Measurements from ENCODE around the gene TOR1A. TPM values are rescaled to one million over a fixed set of nuclear protein-coding genes. Genes with fewer than 3 reads are reported as not detected.

The TOR1A gene
- total RNA-seq, 1 donor from 2014 or later, result 45.3 TPM

- no peak overlapping the region for H3K27ac Mint-ChIP-seq (ENCODE audit: unreplicated experiment)
- H3K9me3 Mint-ChIP-seq (ENCODE audit: low read depth), result no peaks in the 10 kb centered on the region
- H3K4me3 Mint-ChIP-seq (ENCODE audit: unreplicated experiment), result no peak overlapping the region
- no peak for TF ChIP-seq CTCF (IDR thresholded peaks at IDR 0.05)
- DNase-seq (ENCODE audit: low spot score), result no peak
- peaks cover 27% of the 10 kb centered on the region for H3K36me3 Mint-ChIP-seq (ENCODE audit: low read depth)
- H3K27me3 Mint-ChIP-seq (ENCODE audit: low read depth), result no peaks in the 10 kb centered on the region
- H3K4me1 Mint-ChIP-seq (ENCODE audit: low read depth), result no peaks in the 10 kb centered on the region
Observed at GRCh38 chr9:129864991-129865647, 41.2 kb upstream of the TOR1A start.

- Mint-ChIP-seq H3K4me1 (ENCODE audit: low read depth) (no peaks in the 10 kb centered on the region), H3K36me3 (ENCODE audit: low read depth) (peaks cover 30% of the 10 kb centered on the region), H3K9me3 (ENCODE audit: low read depth) (no peaks in the 10 kb centered on the region), H3K27me3 (ENCODE audit: low read depth) (no peaks in the 10 kb centered on the region), H3K27ac (ENCODE audit: unreplicated experiment) (no peak overlapping the region), H3K4me3 (ENCODE audit: unreplicated experiment) (no peak overlapping the region)
- TF ChIP-seq CTCF (IDR thresholded peaks at IDR 0.05), result no peak
- no peak for DNase-seq (ENCODE audit: low spot score)
Observed at GRCh38 chr9:129863059-129863690, 39.2 kb upstream of the TOR1A start.

- Mint-ChIP-seq H3K4me1 (ENCODE audit: low read depth) (peaks cover 13% of the 10 kb centered on the region), H3K36me3 (ENCODE audit: low read depth) (peaks cover 29% of the 10 kb centered on the region), H3K4me3 (ENCODE audit: unreplicated experiment) (no peak overlapping the region), H3K9me3 (ENCODE audit: low read depth) (no peaks in the 10 kb centered on the region), H3K27ac (ENCODE audit: unreplicated experiment) (no peak overlapping the region), H3K27me3 (ENCODE audit: low read depth) (no peaks in the 10 kb centered on the region)
- DNase-seq (ENCODE audit: low spot score), result peak; percentile 65
- TF ChIP-seq CTCF (IDR thresholded peaks at IDR 0.05), result no peak
Observed at GRCh38 chr9:129861447-129861827, 37.5 kb upstream of the TOR1A start.

GRCh38 chr9:129860653-129861446 lies 36.9 kb upstream of the TOR1A start:
- peaks cover 18% of the 10 kb centered on the region for H3K4me1 Mint-ChIP-seq (ENCODE audit: low read depth)
- peaks cover 29% of the 10 kb centered on the region for H3K36me3 Mint-ChIP-seq (ENCODE audit: low read depth)
- TF ChIP-seq CTCF (IDR thresholded peaks at IDR 0.05), result no peak
- no peaks in the 10 kb centered on the region for H3K27me3 Mint-ChIP-seq (ENCODE audit: low read depth)
- H3K27ac Mint-ChIP-seq (ENCODE audit: unreplicated experiment), result no peak overlapping the region
- H3K4me3 Mint-ChIP-seq (ENCODE audit: unreplicated experiment), result no peak overlapping the region
- peak; percentile 36 for DNase-seq (ENCODE audit: low spot score)
- H3K9me3 Mint-ChIP-seq (ENCODE audit: low read depth), result no peaks in the 10 kb centered on the region

- Mint-ChIP-seq H3K9me3 (ENCODE audit: low read depth) (no peaks in the 10 kb centered on the region), H3K27ac (ENCODE audit: unreplicated experiment) (no peak overlapping the region), H3K4me3 (ENCODE audit: unreplicated experiment) (no peak overlapping the region), H3K27me3 (ENCODE audit: low read depth) (no peaks in the 10 kb centered on the region), H3K4me1 (ENCODE audit: low read depth) (peaks cover 25% of the 10 kb centered on the region), H3K36me3 (ENCODE audit: low read depth) (peaks cover 23% of the 10 kb centered on the region)
- DNase-seq (ENCODE audit: low spot score), result peak; percentile 42
- TF ChIP-seq CTCF (IDR thresholded peaks at IDR 0.05), result no peak
Observed at GRCh38 chr9:129858167-129858962, 34.4 kb upstream of the TOR1A start.
